Measurements from ENCODE around the gene FRMPD2.
"Not testable (repeated sequence)": the region's sequence is repeated elsewhere in the genome, so short reads cannot be mapped to it uniquely, and the experiment has no call there.

FRMPD2 gene

DNA sequence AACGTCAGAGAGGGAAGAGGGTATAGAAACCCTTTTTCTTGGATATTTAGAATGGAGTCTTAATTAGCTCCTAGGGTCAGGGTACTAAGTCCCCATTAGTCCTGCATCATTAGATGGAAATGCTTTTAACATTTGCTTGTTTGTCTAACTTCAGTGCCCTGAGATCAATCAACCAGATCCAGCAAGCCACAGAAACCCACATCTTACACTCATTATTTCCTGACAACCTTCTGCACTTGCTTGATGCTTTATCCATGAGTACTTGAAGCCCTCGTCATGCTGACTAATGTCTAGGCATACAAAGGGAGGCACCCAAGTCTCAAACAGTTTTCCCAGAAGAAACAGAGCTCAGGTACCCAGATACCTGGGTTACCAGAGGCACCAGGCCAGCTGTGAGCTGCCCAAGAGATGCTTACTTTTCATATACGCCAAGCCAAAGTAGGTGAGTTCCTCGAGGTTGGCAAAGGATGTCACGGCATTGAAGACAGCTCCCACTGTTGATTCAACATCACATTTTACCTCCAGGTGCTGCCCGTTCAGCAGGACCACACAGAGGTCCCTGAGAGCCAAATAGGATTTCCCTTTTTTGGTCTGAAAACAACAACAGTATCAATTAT, 42.7 kb downstream of the FRMPD2 start:
- DNase-seq (ENCODE audit: low spot score): no peak

- no peak for DNase-seq (ENCODE audit: low spot score)
Measured at GRCh38 chr10:48231178-48231577, 43.3 kb downstream of the FRMPD2 start.

- DNase-seq (ENCODE audit: low spot score): no peak
Measured at GRCh38 chr10:48227213-48227612, 47.3 kb downstream of the FRMPD2 start.

DNA sequence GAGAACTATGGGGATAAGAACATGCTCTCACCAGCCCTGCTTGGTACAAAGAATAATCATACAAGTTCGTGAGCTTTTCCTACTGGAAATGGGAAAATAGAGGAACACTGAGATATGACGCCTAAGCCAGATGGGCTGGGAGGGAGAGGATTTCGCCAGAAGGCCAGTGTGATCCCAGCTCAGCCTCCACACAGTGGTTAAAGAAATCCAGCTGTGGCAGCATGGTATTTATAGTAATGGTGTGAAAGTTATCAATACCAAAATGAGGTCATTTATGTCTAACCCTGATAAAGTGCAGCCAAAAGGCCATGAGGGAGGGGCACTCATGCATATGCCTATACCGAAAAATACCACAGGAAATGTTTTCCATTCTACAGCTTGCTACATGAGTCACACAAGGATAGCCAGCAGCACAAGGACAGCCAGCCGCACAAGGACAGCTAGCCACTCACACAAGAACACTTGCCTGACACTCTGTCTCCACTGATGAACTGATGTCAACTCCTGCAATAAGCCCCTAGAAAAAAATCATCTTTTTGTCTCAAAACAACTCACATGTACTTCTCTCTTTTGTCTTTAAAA, 49.4 kb downstream of the FRMPD2 start:
- no peak for DNase-seq (ENCODE audit: low spot score)

- no peak for DNase-seq (ENCODE audit: low spot score)
Measured at GRCh38 chr10:48224296-48224695, 50.2 kb downstream of the FRMPD2 start.

GRCh38 chr10:48221814-48222213, 52.7 kb downstream of the FRMPD2 start:
- DNase-seq (ENCODE audit: low spot score): no peak

DNA sequence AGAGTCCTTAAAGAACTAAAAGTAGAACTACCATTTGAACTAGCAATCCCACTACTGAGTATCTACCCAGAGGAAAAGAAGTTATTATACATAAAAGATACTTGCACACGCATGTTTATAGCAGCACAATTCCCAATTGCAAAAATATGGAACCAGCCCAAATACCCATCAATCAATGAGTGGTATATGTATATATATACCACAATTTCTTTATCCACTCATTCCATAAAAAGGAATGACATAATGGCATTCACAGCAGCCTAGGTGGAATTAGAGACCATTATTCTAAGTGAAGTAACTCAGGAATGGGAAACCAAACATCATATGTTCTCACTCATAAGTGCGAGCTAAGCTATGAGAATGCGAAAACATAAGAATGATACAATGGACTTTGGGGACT, 53.5 kb downstream of the FRMPD2 start:
- DNase-seq (ENCODE audit: low spot score): not testable (repeated sequence)

DNA sequence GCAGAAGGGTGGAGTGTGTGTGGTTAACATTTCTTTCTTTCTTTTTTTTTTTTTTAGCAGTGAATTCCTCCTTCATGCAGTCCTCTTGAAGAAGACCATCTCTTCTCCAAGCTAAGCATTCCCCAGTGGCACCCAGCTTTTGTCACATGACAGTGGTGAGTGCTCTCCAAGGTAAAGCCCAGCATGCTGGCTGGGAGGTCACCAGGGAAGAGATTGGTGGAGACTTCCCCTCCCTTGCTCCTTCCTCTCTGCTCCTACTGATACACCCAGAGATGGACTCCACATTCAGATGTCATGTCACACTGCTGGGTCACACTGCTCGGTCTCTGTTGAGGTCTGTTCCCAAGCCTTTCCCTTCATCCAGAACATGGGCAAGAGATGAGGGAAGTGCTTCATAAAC, 55.3 kb downstream of the FRMPD2 start:
- DNase-seq (ENCODE audit: low spot score): no peak

GRCh38 chr10:48216744-48217143, 57.8 kb downstream of the FRMPD2 start:
- DNase-seq (ENCODE audit: low spot score): no peak

DNA sequence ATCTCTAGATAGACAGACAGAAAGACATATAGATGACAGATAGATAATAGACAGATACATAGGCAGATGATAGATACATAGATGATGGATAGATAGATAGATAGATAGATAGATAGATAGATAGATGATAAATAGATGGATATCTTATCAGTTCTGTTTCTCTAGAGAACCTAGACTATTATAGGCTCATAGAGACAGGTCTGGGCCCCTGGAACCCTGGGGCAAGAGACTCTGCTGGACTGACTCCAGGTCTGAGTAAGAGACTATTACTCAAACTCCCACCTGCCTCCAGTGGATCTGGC, 58.3 kb downstream of the FRMPD2 start:
- no peak for DNase-seq (ENCODE audit: low spot score)

DNA sequence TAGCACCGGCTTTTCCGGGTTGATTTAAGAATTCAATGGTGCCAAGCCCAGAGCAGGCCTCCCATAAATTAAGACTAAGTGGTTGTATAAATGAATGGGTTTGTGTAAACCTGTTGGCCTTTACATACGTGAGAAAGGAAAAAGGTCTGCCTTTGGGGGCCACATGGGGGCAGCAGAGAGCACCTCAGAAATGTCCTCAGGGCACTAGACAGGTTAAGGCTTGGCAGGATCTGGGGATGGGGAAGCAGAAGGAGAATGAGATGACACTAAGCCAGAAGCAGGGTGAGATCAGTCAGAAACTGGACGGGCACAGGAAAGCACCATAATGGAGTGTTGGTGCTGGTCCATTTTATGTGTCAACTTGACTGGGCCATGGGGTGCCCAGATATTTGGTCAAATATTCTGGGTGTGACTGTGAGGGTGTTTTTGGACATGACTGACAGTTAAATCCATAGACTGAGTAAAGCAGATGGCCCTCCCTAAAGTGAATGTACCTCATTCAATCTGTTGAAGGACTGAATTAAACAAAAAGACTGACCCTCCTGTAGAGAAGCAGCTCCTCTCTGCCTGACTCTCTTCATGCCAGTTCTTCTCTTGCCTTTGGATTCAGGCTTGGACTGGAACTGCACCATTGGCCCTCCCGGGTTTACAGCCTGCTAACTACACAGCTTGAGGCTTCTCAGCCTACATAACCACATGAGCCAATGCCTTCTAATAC, 58.9 kb downstream of the FRMPD2 start:
- no peak for DNase-seq (ENCODE audit: low spot score)

DNA sequence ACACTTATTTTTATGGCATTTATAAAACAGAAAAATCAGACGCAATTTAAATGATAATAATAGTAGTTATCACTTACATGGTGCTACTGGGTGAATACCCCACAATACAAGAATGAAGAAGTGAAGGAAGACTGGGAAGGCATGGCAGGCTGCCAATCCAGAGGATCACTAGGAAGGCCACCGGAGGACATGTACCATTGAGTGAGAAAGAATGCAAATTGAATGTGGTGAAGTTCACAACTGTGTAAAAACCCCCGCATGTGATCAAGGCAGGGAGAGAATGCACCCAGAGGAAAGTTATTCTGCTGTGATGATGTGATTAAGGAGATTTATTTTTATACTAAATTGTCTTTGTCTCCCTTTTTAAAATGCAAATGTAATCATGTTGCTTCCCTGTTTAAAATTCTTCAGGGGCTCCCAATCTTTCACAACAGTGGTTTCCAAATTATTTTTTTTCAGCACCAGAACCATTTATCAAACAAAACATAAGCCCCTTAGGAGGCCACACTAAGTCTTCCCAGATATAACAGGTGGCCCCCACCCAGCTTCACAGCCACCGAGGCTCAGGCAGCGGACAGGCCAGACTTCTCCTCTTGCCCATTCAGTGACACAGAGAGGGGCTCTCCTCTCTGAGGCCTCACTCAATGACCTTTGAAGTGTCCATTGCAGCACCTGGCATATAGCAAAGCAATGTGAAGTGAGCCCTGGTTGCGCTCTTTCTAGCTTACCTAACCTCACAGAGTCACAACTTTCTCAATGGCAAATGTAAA, 59.6 kb downstream of the FRMPD2 start:
- DNase-seq (ENCODE audit: low spot score): no peak

- no peak for DNase-seq (ENCODE audit: low spot score)
Measured at GRCh38 chr10:48213047-48213446, 61.4 kb downstream of the FRMPD2 start.

GRCh38 chr10:48211777-48212176, 62.7 kb downstream of the FRMPD2 start:
- no peak for DNase-seq (ENCODE audit: low spot score)

DNA sequence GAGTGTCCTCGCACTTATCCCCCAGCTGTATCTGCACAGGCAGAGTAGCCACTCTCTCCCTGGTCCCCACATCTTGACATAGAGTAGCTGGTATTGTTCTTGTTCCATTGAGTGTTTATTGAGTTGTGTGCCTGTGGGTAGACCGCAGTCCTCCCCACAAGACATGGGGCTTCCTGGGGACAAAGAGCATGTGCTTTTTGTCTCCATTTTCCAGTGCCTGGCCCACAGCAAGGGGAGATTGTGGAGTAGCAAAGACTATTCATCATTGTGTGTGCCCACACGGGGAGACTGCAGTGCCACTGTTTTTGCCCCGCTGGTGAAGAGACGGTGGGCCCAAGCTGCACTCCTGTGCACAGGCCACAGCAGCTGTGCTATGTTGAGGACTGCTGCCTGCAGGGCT, 63.5 kb downstream of the FRMPD2 start:
- DNase-seq (ENCODE audit: low spot score): no peak

GRCh38 chr10:48210391-48210790, 64.1 kb downstream of the FRMPD2 start:
- DNase-seq (ENCODE audit: low spot score): no peak

DNA sequence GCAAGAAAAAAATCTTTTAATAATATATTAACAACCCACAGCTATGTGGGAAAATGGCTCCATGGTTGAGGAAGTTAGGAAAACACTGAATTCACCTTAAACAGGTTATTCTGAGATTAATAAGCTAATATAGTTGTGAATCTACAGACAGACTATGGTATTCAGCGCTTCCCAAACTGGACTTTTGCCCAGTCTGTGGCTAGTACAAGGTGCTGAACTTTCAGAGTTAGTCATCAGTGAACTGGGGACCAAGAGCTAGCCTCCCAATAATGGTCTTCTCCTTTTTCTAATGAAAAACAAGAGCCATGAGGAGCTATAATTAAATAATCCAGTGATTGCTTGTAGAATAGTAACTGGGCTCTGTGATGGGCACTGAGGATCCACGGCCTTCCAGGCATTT, 65.3 kb downstream of the FRMPD2 start:
- no peak for DNase-seq (ENCODE audit: low spot score)

DNA sequence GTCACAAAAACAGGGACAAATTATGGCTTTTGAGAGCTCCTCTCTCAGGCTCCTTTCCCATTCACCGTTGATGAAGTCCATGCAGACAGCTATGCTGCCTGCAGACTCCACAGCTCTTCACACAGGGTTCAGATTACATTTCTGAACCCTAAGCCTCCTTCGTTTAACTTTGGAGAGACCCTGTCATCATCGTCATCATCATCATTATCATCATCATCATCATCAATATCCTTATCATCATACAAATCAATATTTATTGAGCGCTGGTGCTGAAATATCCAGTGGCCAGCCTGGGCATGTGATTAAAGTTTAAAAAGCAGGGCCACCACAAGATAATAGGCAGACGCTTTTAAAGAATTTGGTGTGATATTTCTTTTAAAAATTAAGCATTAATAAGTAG, 66.6 kb downstream of the FRMPD2 start:
- no peak for DNase-seq (ENCODE audit: low spot score)

DNA sequence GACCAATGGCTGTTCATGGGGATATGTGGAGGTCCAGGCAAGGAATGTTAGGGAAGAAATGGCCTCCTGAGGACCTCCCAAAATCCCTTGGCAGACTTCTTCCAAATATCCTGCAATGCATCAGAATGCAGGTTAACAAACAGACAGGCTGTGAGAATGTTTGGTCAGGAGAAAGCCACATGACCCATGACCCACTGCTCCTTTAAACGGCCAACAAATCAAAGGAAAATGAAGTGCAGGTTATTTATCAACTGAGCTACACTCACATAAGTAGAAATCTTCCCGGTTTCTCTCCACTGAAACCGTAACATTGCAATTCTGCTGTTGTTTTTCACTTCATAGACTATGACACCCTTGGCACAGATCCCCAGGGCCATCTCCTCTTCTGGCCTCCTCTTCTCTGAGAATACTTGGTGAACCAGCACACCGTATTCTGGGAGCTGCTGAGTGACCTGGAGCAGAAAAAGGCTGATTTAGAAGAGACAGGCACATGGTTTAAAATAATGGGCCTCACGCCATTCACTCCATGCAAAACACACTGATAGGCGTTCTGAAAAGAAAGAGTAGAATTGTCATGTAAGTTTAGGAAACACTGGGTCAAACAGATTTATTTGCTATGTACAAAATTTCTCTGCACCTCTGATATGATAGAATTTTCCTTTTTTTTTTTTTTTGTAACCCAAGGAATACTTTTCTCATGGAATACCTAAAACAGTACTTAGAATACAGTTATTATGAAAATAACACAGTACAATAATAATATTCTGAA, 67.8 kb downstream of the FRMPD2 start:
- DNase-seq (ENCODE audit: low spot score): no peak

DNA sequence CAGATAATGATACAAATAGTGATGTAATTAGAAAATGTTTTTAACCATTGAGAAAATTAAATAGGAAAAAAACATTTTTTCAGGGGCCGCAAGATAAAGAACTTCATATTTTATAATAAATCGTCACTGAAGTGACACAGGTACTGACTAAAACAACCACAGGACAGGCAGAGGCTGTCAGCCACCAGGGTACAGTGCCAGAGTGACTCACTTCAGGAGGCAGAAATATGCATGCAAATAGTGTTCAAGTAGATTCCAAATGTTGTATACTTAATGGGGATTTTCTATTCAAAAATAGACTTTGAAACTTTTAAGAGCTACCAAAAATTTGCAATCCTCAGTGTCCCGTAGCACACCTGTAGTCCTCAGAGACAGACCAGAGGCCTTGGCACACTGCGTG, 68.6 kb downstream of the FRMPD2 start:
- no peak for DNase-seq (ENCODE audit: low spot score)

GRCh38 chr10:48199580-48200377, 74.7 kb downstream of the FRMPD2 start:
- no peak for DNase-seq (ENCODE audit: low spot score)

Data from CD4-positive, alpha-beta T cell treated with Interleukin-6 at 100 ng/mL for 8 hours (primary cell).